ENCODE data around the gene TEX9. TPM values are rescaled to one million over a fixed set of nuclear protein-coding genes. Genes with fewer than 3 reads are reported as not detected.
"Not testable (repeated sequence)": the region's sequence is repeated elsewhere in the genome, so short reads cannot be mapped to it uniquely, and the experiment has no call there.

Gene TEX9
- total RNA-seq, 6 donors from 2014 or later: 1.6 to 36.4 (median 6.8) TPM

GRCh38 chr15:56369234-56369633 lies 4.0 kb downstream of the TEX9 start:
- WGBS, 2 donors: 85 to 87% methylated on average over 4 of the region's 4 CpGs
- Histone ChIP-seq H3K27ac (no peak overlapping the region), H3K4me3 (no peak overlapping the region), H3K9me3 (no peaks in the 10 kb centered on the region), H3K36me3 (no peaks in the 10 kb centered on the region), H3K4me1 (peaks cover 0 to 21% (median 5%) of the 10 kb centered on the region in 4 donors), H3K27me3 (no peaks in the 10 kb centered on the region)
- no peak for DNase-seq
- no peak for ATAC-seq (ENCODE audit: low FRiP score in 2 of 2)
- TF ChIP-seq POLR2AphosphoS5 (IDR thresholded peaks at IDR 0.05) (no peak), CTCF (IDR thresholded peaks at IDR 0.05) (no peak), EP300 (IDR thresholded peaks at IDR 0.05) (no peak), POLR2A (IDR thresholded peaks at IDR 0.05) (no peak)

GRCh38 chr15:56371495-56372147 lies 6.4 kb downstream of the TEX9 start:
- Histone ChIP-seq H3K36me3 (no peaks in the 10 kb centered on the region), H3K27ac (no peak overlapping the region), H3K4me1 (no peaks in the 10 kb centered on the region), H3K27me3 (no peaks in the 10 kb centered on the region), H3K9me3 (no peaks in the 10 kb centered on the region), H3K4me3 (no peak overlapping the region)
- WGBS, 2 donors: 77 to 80% methylated on average over 2 of the region's 2 CpGs
- DNase-seq: no peak
- TF ChIP-seq EP300 (IDR thresholded peaks at IDR 0.05) (no peak), POLR2A (IDR thresholded peaks at IDR 0.05) (no peak), CTCF (IDR thresholded peaks at IDR 0.05) (no peak), POLR2AphosphoS5 (IDR thresholded peaks at IDR 0.05) (no peak)
- ATAC-seq (ENCODE audit: low FRiP score in 2 of 2): no peak

GRCh38 chr15:56374693-56375092 lies 9.5 kb downstream of the TEX9 start:
- H3K36me3 ChIP-seq; H3K9me3 ChIP-seq; H3K27ac ChIP-seq; H3K4me3 ChIP-seq; H3K27me3 ChIP-seq; DNase-seq; ATAC-seq (ENCODE audit: low FRiP score in 2 of 2); H3K4me1 ChIP-seq: not testable (repeated sequence)
- WGBS, 2 donors: 93 to 100% methylated on average over 2 of the region's 2 CpGs

- not testable (repeated sequence) for H3K27ac ChIP-seq; H3K36me3 ChIP-seq; H3K9me3 ChIP-seq; H3K4me3 ChIP-seq; H3K4me1 ChIP-seq; H3K27me3 ChIP-seq; DNase-seq; ATAC-seq (ENCODE audit: low FRiP score in 2 of 2)
- 97% methylated on average over 2 of the region's 2 CpGs for WGBS, 2 donors
Measured at GRCh38 chr15:56377822-56378221, 12.6 kb downstream of the TEX9 start.

GRCh38 chr15:56383010-56383409 lies 17.8 kb downstream of the TEX9 start:
- 100% methylated on average over 2 to 3 of the region's 3 CpGs for WGBS, 2 donors
- ATAC-seq (ENCODE audit: low FRiP score in 2 of 2) (no peak), DNase-seq (no peak)
- H3K4me3 ChIP-seq: no peak overlapping the region
- no peak for TF ChIP-seq POLR2AphosphoS5 (IDR thresholded peaks at IDR 0.05)
- TF ChIP-seq EP300 (IDR thresholded peaks at IDR 0.05): no peak
- no peak for TF ChIP-seq CTCF (IDR thresholded peaks at IDR 0.05)
- TF ChIP-seq POLR2A (IDR thresholded peaks at IDR 0.05): no peak
- H3K9me3 ChIP-seq: no peaks in the 10 kb centered on the region
- H3K4me1 ChIP-seq: no peaks in the 10 kb centered on the region
- H3K27ac ChIP-seq: no peak overlapping the region
- H3K27me3 ChIP-seq: no peaks in the 10 kb centered on the region
- no peaks in the 10 kb centered on the region for H3K36me3 ChIP-seq

- DNase-seq (no peak), ATAC-seq (ENCODE audit: low FRiP score in 2 of 2) (no peak)
- Histone ChIP-seq H3K27me3 (no peaks in the 10 kb centered on the region), H3K9me3 (no peaks in the 10 kb centered on the region), H3K36me3 (no peaks in the 10 kb centered on the region), H3K4me3 (no peak overlapping the region), H3K4me1 (no peaks in the 10 kb centered on the region), H3K27ac (no peak overlapping the region)
- 86% methylated on average over 3 of the region's 3 CpGs for WGBS, 2 donors
- TF ChIP-seq EP300 (IDR thresholded peaks at IDR 0.05): no peak
- no peak for TF ChIP-seq POLR2A (IDR thresholded peaks at IDR 0.05)
- no peak for TF ChIP-seq CTCF (IDR thresholded peaks at IDR 0.05)
- TF ChIP-seq POLR2AphosphoS5 (IDR thresholded peaks at IDR 0.05): no peak
Measured at GRCh38 chr15:56385908-56386307, 20.7 kb downstream of the TEX9 start.
